Measurements from ENCODE around the gene KXD1. TPM values are rescaled to one million over a fixed set of nuclear protein-coding genes. Genes with fewer than 3 reads are reported as not detected.

Gene KXD1
- total and polyA plus RNA-seq, 2 donors (not counting 1 experiment from before 2014, with no cell fraction given) = 90.0 to 166 TPM

DNA sequence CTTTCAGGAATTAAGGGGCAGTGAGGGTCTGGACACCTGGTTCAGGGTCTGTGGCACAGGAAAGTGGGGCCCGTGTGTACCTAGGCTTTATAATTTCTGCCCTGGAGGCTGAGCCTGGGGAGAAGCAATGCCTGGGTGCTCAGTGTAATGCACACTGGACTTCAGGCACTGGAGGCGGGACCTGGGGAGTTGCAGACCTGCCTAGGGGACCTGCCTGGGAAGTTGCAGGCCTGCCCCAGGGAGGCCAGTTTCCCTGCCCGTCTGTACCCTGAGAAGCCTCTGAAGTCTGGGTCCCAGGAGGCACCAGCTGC lies 52.5 kb downstream of the KXD1 start:
- no peak overlapping the region for H3K4me2 ChIP-seq (replicated peaks; ENCODE audit: low read depth, low read length, poor library complexity, severe bottlenecking)
- WGBS (ENCODE audit: insufficient coverage) = 32% methylated on average over 3 of the region's 3 CpGs

More for the DNA sequence above, 52.5 kb downstream of the KXD1 start:
- peaks cover 42% of the 10 kb centered on the region for H3K4me1 Mint-ChIP-seq
- CTCF ChIA-PET = no interaction called here
- Histone ChIP-seq H3K27ac (ENCODE audit: low read length in 2 of 2) (no peak overlapping the region), H3K4me1 (ENCODE audit: control insufficient read depth in 2 of 2, insufficient read depth in 2 of 2, low read length in 2 of 2) (peaks cover 46 to 61% of the 10 kb centered on the region in 2 donors), H4K20me1 (ENCODE audit: control insufficient read depth, insufficient read depth, low read length, poor library complexity, severe bottlenecking) (no peaks in the 10 kb centered on the region), H3K36me3 (replicated peaks in 1 of 2; ENCODE audit: control extremely low read depth in 1 of 2, control insufficient read depth in 1 of 2, extremely low read depth in 1 of 2, insufficient read depth in 2 of 2, low read length in 1 of 2) (no peaks in the 10 kb centered on the region), H3K9me3 (ENCODE audit: control extremely low read depth in 1 of 3, control insufficient read depth in 2 of 3, insufficient read depth in 1 of 3, low read length in 2 of 3) (peaks cover 0 to 27% (median 0%) of the 10 kb centered on the region in 3 donors), H3K9ac (ENCODE audit: low read length) (no peak overlapping the region), H3K4me3 (ENCODE audit: control extremely low read depth in 1 of 5, extremely low read depth in 1 of 5, insufficient read depth in 1 of 5, low read depth in 2 of 5, low read length in 4 of 5) (no peak overlapping the region), H3K79me2 (ENCODE audit: control insufficient read depth, insufficient read depth, low read length) (no peaks in the 10 kb centered on the region), H2AFZ (ENCODE audit: insufficient read depth, low read depth, low read length, poor library complexity, severe bottlenecking) (no peak overlapping the region), H3K27me3 (replicated peaks in 1 of 4; ENCODE audit: control extremely low read depth in 1 of 4, control insufficient read depth in 3 of 4, insufficient read depth in 4 of 4, low read length in 3 of 4) (peaks cover 0 to 88% (median 66%) of the 10 kb centered on the region in 4 experiments)
- POLR2A ChIA-PET = no interaction called here
- no peak for ATAC-seq (ENCODE audit: low read depth)
- peaks cover 53% of the 10 kb centered on the region for H3K27me3 Mint-ChIP-seq
- H3K4me3 Mint-ChIP-seq = no peak overlapping the region
- H3K9me3 Mint-ChIP-seq (ENCODE audit: insufficient read depth) = no peaks in the 10 kb centered on the region
- TF ChIP-seq EZH2 (IDR thresholded peaks at IDR 0.05; ENCODE audit: borderline replicate concordance, insufficient read depth, low read depth, low read length, poor library complexity, severe bottlenecking) (no peak), CTCF (IDR thresholded peaks at IDR 0.05) (no peak)
- no peak overlapping the region for H3K27ac Mint-ChIP-seq
- no peak for DNase-seq
- intact Hi-C loops (cut with micrococcal nuclease) = no loop called here

Measured in B cell (primary cell).